ENCODE measurements around the gene FLT4.
"Not testable (repeated sequence)": the region's sequence is repeated elsewhere in the genome, so short reads cannot be mapped to it uniquely, and the experiment has no call there.

GRCh38 chr5:180655243-180655642 lies 5.8 kb upstream of the FLT4 start:
- not testable (repeated sequence) for TF ChIP-seq CTCF, POLR2A (IDR thresholded peaks at IDR 0.05)

Measured in body of pancreas (tissue), 4 donors.